ENCODE measurements around the gene MISP3.

The MISP3 gene

GRCh38 chr19:14053500-14053899 lies 19.1 kb upstream of the MISP3 start:
- no peak for DNase-seq (ENCODE audit: low read depth in 3 of 3)

GRCh38 chr19:14054099-14054498 lies 18.5 kb upstream of the MISP3 start:
- DNase-seq (ENCODE audit: low read depth in 3 of 3): no peak

- no peak for DNase-seq (ENCODE audit: low read depth in 3 of 3)
Measured at GRCh38 chr19:14054721-14055120, 17.9 kb upstream of the MISP3 start.

- no peak for DNase-seq (ENCODE audit: low read depth in 3 of 3)
Measured at GRCh38 chr19:14055396-14055795, 17.2 kb upstream of the MISP3 start.

- DNase-seq (ENCODE audit: low read depth in 3 of 3): no peak
Measured at GRCh38 chr19:14056069-14056666, 16.4 kb upstream of the MISP3 start.

- DNase-seq (ENCODE audit: low read depth in 3 of 3): no peak
Measured at GRCh38 chr19:14056741-14057356, 15.7 kb upstream of the MISP3 start.

GRCh38 chr19:14058182-14059092 lies 14.1 kb upstream of the MISP3 start:
- no peak for DNase-seq (ENCODE audit: low read depth in 3 of 3)

GRCh38 chr19:14059093-14059480 lies 13.5 kb upstream of the MISP3 start:
- DNase-seq (ENCODE audit: low read depth in 3 of 3): peak in 1 of 3 experiments; percentile 54

- no peak for DNase-seq (ENCODE audit: low read depth in 3 of 3)
Measured at GRCh38 chr19:14059652-14060155, 12.9 kb upstream of the MISP3 start.

GRCh38 chr19:14061081-14061749 lies 11.4 kb upstream of the MISP3 start:
- DNase-seq (ENCODE audit: low read depth in 3 of 3): no peak

- DNase-seq (ENCODE audit: low read depth in 3 of 3): no peak
Measured at GRCh38 chr19:14061751-14062557, 10.6 kb upstream of the MISP3 start, which contains the start of gene PALM3. Gene PALM3 (minus strand): TSS chr19:14062076. CDS start chr19:14061980, 96 bp downstream.

- DNase-seq (ENCODE audit: low read depth in 3 of 3): no peak
Measured at GRCh38 chr19:14062558-14062855, 10.1 kb upstream of the MISP3 start.

- no peak for DNase-seq (ENCODE audit: low read depth in 3 of 3)
Measured at GRCh38 chr19:14063105-14063504, 9.5 kb upstream of the MISP3 start.

- no peak for DNase-seq (ENCODE audit: low read depth in 3 of 3)
Measured at GRCh38 chr19:14066134-14066533, 6.5 kb upstream of the MISP3 start.

GRCh38 chr19:14070268-14071050 lies 2.1 kb upstream of the MISP3 start:
- no peak for DNase-seq (ENCODE audit: low read depth in 3 of 3)

GRCh38 chr19:14073261-14073924 lies 807 bp downstream of the MISP3 start:
- DNase-seq (ENCODE audit: low read depth in 3 of 3): peak in 2 of 3 experiments; percentile 59 to 73

- peak in 1 of 3 experiments; percentile 40 for DNase-seq (ENCODE audit: low read depth in 3 of 3)
Measured at GRCh38 chr19:14073925-14074838, 1.6 kb downstream of the MISP3 start.

GRCh38 chr19:14078411-14078810 lies 5.8 kb downstream of the MISP3 start:
- DNase-seq (ENCODE audit: low read depth in 3 of 3): no peak
